Measurements from ENCODE around the gene SEC23B. TPM values are rescaled to one million over a fixed set of nuclear protein-coding genes. Genes with fewer than 3 reads are reported as not detected.
"Not testable (repeated sequence)": the region's sequence is repeated elsewhere in the genome, so short reads cannot be mapped to it uniquely, and the experiment has no call there.

Gene SEC23B
- polyA plus RNA-seq, 1 donor from 2014 or later, result 77.8 TPM

DNA sequence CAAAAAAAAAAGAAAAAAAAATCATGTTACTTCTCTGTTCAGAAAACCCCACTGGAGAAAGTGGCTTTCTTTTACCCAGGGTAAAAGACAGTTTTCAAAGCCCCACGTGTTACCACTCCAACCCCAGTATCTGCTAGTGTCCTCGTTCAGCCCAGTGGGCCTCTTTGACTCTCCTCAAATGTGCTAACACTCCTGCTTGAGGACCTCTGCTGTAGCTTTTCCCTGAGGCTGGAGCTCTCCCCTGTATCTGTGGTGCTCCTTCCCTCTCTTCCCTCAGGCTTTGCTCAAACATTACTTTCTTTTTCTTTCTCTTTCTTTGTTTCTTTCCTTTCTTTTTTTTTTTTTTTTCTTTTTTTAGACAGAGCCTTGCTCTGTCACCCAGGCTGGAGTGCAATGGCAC, 15.3 kb downstream of the SEC23B start:
- Histone ChIP-seq H3K27ac (ENCODE audit: low read length) (no peak overlapping the region), H2AFZ (ENCODE audit: low read depth, low read length) (no peak overlapping the region), H3K9ac (ENCODE audit: low read length) (no peak overlapping the region), H3F3A (ENCODE audit: insufficient read depth, low read length, poor library complexity, severe bottlenecking) (no peaks in the 10 kb centered on the region), H3K36me3 (ENCODE audit: insufficient read depth, low read length) (no peaks in the 10 kb centered on the region), H3K9me2 (ENCODE audit: insufficient read depth, low read length) (no peaks in the 10 kb centered on the region), H3K4me2 (ENCODE audit: low read length) (no peak overlapping the region), H3K27me3 (ENCODE audit: insufficient read depth, low read depth, low read length) (no peaks in the 10 kb centered on the region), H4K20me1 (ENCODE audit: insufficient read depth) (no peaks in the 10 kb centered on the region), H3K9me3 (ENCODE audit: low read length) (no peaks in the 10 kb centered on the region), H3K79me2 (replicated peaks; ENCODE audit: insufficient read depth, low read length) (no peaks in the 10 kb centered on the region), H3K4me3 (ENCODE audit: low read length) (no peak overlapping the region)
- TF ChIP-seq MXI1 (conservative IDR thresholded peaks at IDR 0.05; ENCODE audit: poor library complexity, severe bottlenecking) (no peak), RAD21 (conservative IDR thresholded peaks at IDR 0.05) (no peak), EZH2 (IDR thresholded peaks at IDR 0.05; ENCODE audit: borderline replicate concordance, insufficient read depth, low read length, poor library complexity, severe bottlenecking) (no peak), POLR2AphosphoS5 (IDR thresholded peaks at IDR 0.05) (no peak), TAF1 (IDR thresholded peaks at IDR 0.05; ENCODE audit: low read depth) (no peak), EP300 (conservative IDR thresholded peaks at IDR 0.05; ENCODE audit: poor library complexity, severe bottlenecking) (no peak), SMC3 (conservative IDR thresholded peaks at IDR 0.05; ENCODE audit: poor library complexity) (no peak), REST (IDR thresholded peaks at IDR 0.05; ENCODE audit: borderline replicate concordance) (no peak)
- TF ChIP-seq, protein P1, sequence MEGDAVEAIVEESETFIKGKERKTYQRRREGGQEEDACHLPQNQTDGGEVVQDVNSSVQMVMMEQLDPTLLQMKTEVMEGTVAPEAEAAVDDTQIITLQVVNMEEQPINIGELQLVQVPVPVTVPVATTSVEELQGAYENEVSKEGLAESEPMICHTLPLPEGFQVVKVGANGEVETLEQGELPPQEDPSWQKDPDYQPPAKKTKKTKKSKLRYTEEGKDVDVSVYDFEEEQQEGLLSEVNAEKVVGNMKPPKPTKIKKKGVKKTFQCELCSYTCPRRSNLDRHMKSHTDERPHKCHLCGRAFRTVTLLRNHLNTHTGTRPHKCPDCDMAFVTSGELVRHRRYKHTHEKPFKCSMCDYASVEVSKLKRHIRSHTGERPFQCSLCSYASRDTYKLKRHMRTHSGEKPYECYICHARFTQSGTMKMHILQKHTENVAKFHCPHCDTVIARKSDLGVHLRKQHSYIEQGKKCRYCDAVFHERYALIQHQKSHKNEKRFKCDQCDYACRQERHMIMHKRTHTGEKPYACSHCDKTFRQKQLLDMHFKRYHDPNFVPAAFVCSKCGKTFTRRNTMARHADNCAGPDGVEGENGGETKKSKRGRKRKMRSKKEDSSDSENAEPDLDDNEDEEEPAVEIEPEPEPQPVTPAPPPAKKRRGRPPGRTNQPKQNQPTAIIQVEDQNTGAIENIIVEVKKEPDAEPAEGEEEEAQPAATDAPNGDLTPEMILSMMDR (IDR thresholded peaks at IDR 0.05; ENCODE audit: poor library complexity, severe bottlenecking), result no peak

DNA sequence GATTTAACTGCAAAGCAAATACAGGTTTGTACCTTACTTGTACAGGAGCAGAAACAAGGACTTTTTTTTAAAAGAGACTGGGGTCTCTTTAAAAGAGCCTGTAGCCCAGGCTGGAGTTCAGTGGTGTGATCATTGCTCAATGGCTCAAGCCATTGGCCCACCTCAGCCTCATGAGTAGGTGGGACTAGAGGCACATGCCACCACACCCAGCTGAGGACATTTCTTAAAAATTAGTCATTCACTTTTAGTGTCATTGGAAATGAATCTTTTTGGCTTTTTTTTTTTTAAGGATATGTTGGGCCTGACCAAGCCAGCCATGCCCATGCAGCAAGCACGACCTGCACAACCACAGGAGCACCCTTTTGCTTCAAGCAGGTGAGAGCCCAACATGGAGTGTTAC, 16.9 kb downstream of the SEC23B start:
- no peaks in the 10 kb centered on the region for H3F3A ChIP-seq (ENCODE audit: insufficient read depth, low read length, poor library complexity, severe bottlenecking)
- H3K79me2 ChIP-seq (replicated peaks; ENCODE audit: insufficient read depth, low read length), result no peaks in the 10 kb centered on the region
- no peak for TF ChIP-seq RAD21 (conservative IDR thresholded peaks at IDR 0.05)
- no peak for TF ChIP-seq EP300 (conservative IDR thresholded peaks at IDR 0.05; ENCODE audit: poor library complexity, severe bottlenecking)
- no peak for TF ChIP-seq EZH2 (IDR thresholded peaks at IDR 0.05; ENCODE audit: borderline replicate concordance, insufficient read depth, low read length, poor library complexity, severe bottlenecking)
- TF ChIP-seq, protein P1 (IDR thresholded peaks at IDR 0.05; ENCODE audit: poor library complexity, severe bottlenecking), result no peak
- TF ChIP-seq REST (IDR thresholded peaks at IDR 0.05; ENCODE audit: borderline replicate concordance), result no peak
- H3K4me2 ChIP-seq (ENCODE audit: low read length), result no peak overlapping the region
- no peak overlapping the region for H3K27ac ChIP-seq (ENCODE audit: low read length)
- no peak overlapping the region for H3K4me3 ChIP-seq (ENCODE audit: low read length)
- no peaks in the 10 kb centered on the region for H4K20me1 ChIP-seq (ENCODE audit: insufficient read depth)
- H3K9me2 ChIP-seq (ENCODE audit: insufficient read depth, low read length), result no peaks in the 10 kb centered on the region
- no peak overlapping the region for H2AFZ ChIP-seq (ENCODE audit: low read depth, low read length)
- no peaks in the 10 kb centered on the region for H3K9me3 ChIP-seq (ENCODE audit: low read length)
- H3K9ac ChIP-seq (ENCODE audit: low read length), result no peak overlapping the region
- no peaks in the 10 kb centered on the region for H3K27me3 ChIP-seq (ENCODE audit: insufficient read depth, low read depth, low read length)
- no peaks in the 10 kb centered on the region for H3K36me3 ChIP-seq (ENCODE audit: insufficient read depth, low read length)

- not testable (repeated sequence) for H3K36me3 ChIP-seq (ENCODE audit: insufficient read depth, low read length); H3K9me3 ChIP-seq (ENCODE audit: low read length); H4K20me1 ChIP-seq (ENCODE audit: insufficient read depth); H3K4me2 ChIP-seq (ENCODE audit: low read length); H3F3A ChIP-seq (ENCODE audit: insufficient read depth, low read length, poor library complexity, severe bottlenecking); H3K79me2 ChIP-seq (replicated peaks; ENCODE audit: insufficient read depth, low read length); H3K27me3 ChIP-seq (ENCODE audit: insufficient read depth, low read depth, low read length); H3K9ac ChIP-seq (ENCODE audit: low read length); H3K4me3 ChIP-seq (ENCODE audit: low read length); H3K27ac ChIP-seq (ENCODE audit: low read length); H2AFZ ChIP-seq (ENCODE audit: low read depth, low read length); H3K9me2 ChIP-seq (ENCODE audit: insufficient read depth, low read length)
Observed at GRCh38 chr20:18526761-18527160, 19.0 kb downstream of the SEC23B start.

Data from neural cell (in vitro differentiated cells).